GM12878 (cell line): ENCODE results near the gene HOXB6. TPM values are rescaled to one million over a fixed set of nuclear protein-coding genes. Genes with fewer than 3 reads are reported as not detected.

Experiments
- ATAC-seq: fragments of 200-7000 bp; cut with Tn5 transposase; 3 replicates; pipeline ENCODE4 v1.9.1; 2020; ENCODE audit warnings: mild to moderate bottlenecking, moderate library complexity
- BruUV-seq: library from RNA; stranded (reverse); fragments of 400-500 nt; replicated peaks from 2 replicates; lab custom pipeline; 2021; lab: Mats Ljungman, UMichigan
- CTCF ChIA-PET: fragments of 300-600 bp; sonication (Branson Sonifier 250); formaldehyde crosslinking; extraction: SDS; loops from one replicate; lab custom pipeline; 2021; ENCODE audit warnings: inconsistent platforms; lab: Yijun Ruan, JAX
- POLR2A ChIA-PET: fragments of 350-600 bp; formaldehyde crosslinking; extraction: SDS; loops from one replicate; lab custom pipeline; 2021; ENCODE audit warnings: inconsistent platforms; lab: Charles Lee
- RAD21 ChIA-PET: fragments of 300-600 bp; sonication (Branson Sonifier 250); formaldehyde crosslinking; loops from one replicate; lab custom pipeline; 2023; ENCODE audit warnings: antibody characterized with exemption; ENCODE audit not compliant: unreplicated experiment; lab: Charles Lee
- SMC1A ChIA-PET: fragments of 300-600 bp; sonication (Branson Sonifier 250); formaldehyde crosslinking; loops from one replicate; lab custom pipeline; 2023; ENCODE audit not compliant: unreplicated experiment, uncharacterized antibody; lab: Charles Lee
- DNase-seq: peaks from one replicate; pipeline ENCODE4 v3.0.0-alpha.2; 2011; ENCODE audit warnings: low read depth, low spot score
- FAIRE-seq: peaks from 3 replicates; lab custom pipeline; 2011; peaks lifted over from hg19 to GRCh38; lab: Jason Lieb, UNC
- H2AFZ ChIP-seq: 2 replicates; pipeline ENCODE4 v1.6.0; 2011; ENCODE audit warnings: low read depth, low read length, control low read depth; ENCODE audit not compliant: control insufficient read depth
- H3K27ac ChIP-seq: 2 replicates; pipeline ENCODE4 v1.5.1; 2011; ENCODE audit warnings: control low read depth; ENCODE audit not compliant: control insufficient read depth, insufficient read depth
- H3K27me3 ChIP-seq, 2 experiments: replicated peaks in 1 of 2; 2 replicates each; pipeline versions ENCODE4 v1.6.0 to v1.6.1; 2011; ENCODE audit warnings: low read length in 1 of 2; ENCODE audit not compliant: control insufficient read depth in 2 of 2, insufficient read depth in 2 of 2
- H3K36me3 ChIP-seq, 2 experiments: 2 replicates each; pipeline ENCODE4 v1.5.1; 2011; ENCODE audit warnings: low read length in 1 of 2; ENCODE audit not compliant: control insufficient read depth in 2 of 2, insufficient read depth in 2 of 2
- H3K4me1 ChIP-seq: 2 replicates; pipeline ENCODE4 v1.6.1; 2011; ENCODE audit warnings: mild to moderate bottlenecking, low read length, moderate library complexity, mixed read lengths; ENCODE audit not compliant: control insufficient read depth, insufficient read depth
- H3K4me2 ChIP-seq: 2 replicates; pipeline ENCODE4 v1.6.0; 2011; ENCODE audit warnings: control low read depth; ENCODE audit not compliant: control insufficient read depth, insufficient read depth
- H3K4me3 ChIP-seq: fragments of 200-600 bp; sonication (generic); 2 replicates; pipeline ENCODE4 v1.5.1; 2016
- H3K79me2 ChIP-seq: 2 replicates; pipeline ENCODE4 v1.6.0; 2011; ENCODE audit warnings: low read length; ENCODE audit not compliant: control insufficient read depth, insufficient read depth
- H3K9ac ChIP-seq: 2 replicates; pipeline ENCODE4 v1.8.0; 2011; ENCODE audit warnings: low read length, control low read depth, mixed read lengths; ENCODE audit not compliant: control insufficient read depth, insufficient read depth
- H3K9me3 ChIP-seq: replicated peaks from 3 replicates; pipeline ENCODE4 v1.5.1; 2011; ENCODE audit warnings: mild to moderate bottlenecking, low read length; ENCODE audit not compliant: control insufficient read depth, insufficient read depth
- H4K20me1 ChIP-seq: 2 replicates; pipeline ENCODE4 v1.6.0; 2011; ENCODE audit not compliant: control insufficient read depth, insufficient read depth
- BCLAF1 ChIP-seq: fragments of 450-650 bp; IDR thresholded peaks from 2 replicates; pipeline ENCODE4 v1.6.1; 2017; ENCODE audit warnings: antibody characterized with exemption, mild to moderate bottlenecking, moderate library complexity
- BMI1 ChIP-seq: fragments of 450-650 bp; IDR thresholded peaks from 2 replicates; pipeline ENCODE4 v1.6.1; 2016; ENCODE audit warnings: mild to moderate bottlenecking, moderate library complexity, borderline replicate concordance
- CBX3 ChIP-seq: fragments of 200-600 bp; sonication (generic); IDR thresholded peaks from 2 replicates; pipeline ENCODE4 v1.6.1; 2016; ENCODE audit warnings: low read depth, borderline replicate concordance
- CBX5 ChIP-seq: sonication (generic); IDR thresholded peaks from 2 replicates; pipeline ENCODE4 v1.6.1; 2016; ENCODE audit warnings: low read depth, moderate library complexity, mild to moderate bottlenecking, inconsistent platforms
- ELK1 ChIP-seq: IDR thresholded peaks from 2 replicates; pipeline ENCODE4 v1.6.1; 2012; ENCODE audit warnings: low read depth, low read length, improper control_type of control experiment
- LARP7 ChIP-seq: fragments of 450-650 bp; IDR thresholded peaks from 2 replicates; pipeline ENCODE4 v1.6.1; 2017; ENCODE audit warnings: mild to moderate bottlenecking
- MTA3 ChIP-seq: IDR thresholded peaks from 2 replicates; pipeline ENCODE4 v1.6.1; 2012; ENCODE audit warnings: low read length, inconsistent platforms, borderline replicate concordance
- POU2F2 ChIP-seq: IDR thresholded peaks from 3 replicates; pipeline ENCODE4 v1.6.1; 2011; ENCODE audit warnings: low read depth, mild to moderate bottlenecking, low read length, borderline replicate concordance
- WGBS: methylation state at CpG from one replicate; pipeline ENCODE4 v1.1.6; 2016; ENCODE audit warnings: low lambda C conversion rate; ENCODE audit not compliant: insufficient replicate concordance, insufficient coverage; ENCODE audit errors: missing lambda C conversion rate; 5-methylcytosine and 5-hydroxymethylcytosine counted together
- in situ Hi-C: fragments of 300-500 bp; cut with MboI; formaldehyde crosslinking; loops from 9 replicates; pipeline ENCODE4 v1.14.3; 2018; ENCODE audit warnings: mixed read lengths
- intact Hi-C: fragments of 100-400 bp; cut with micrococcal nuclease; formaldehyde crosslinking; loops from one replicate; pipeline ENCODE4 v1.14.2; 2022; ENCODE audit not compliant: unreplicated experiment
- polyA plus RNA-seq, 11 experiments: library from polyadenylated mRNA; depleted of rRNA in 4 of 11; unstranded in 6 of 11; stranded (reverse) in 5 of 11; fragments of >200 nt; fragmentation: Nextera tagmentation in 4 of 11; fragmentation: Illumina TruSeq in 1 of 11; extraction: Ambion mirVana in 4 of 11; extraction: Trizol in 1 of 11; gene quantifications; 1 replicate in 1 of 11; 2 replicates in 10 of 11; pipeline versions ENCODE4 v1.2.1 to v1.2.3, GENCODE V29; 2011 to 2016; ENCODE audit warnings: inconsistent platforms in 2 of 11, missing spikeins in 2 of 11, low read depth in 1 of 11
- total RNA-seq, 4 experiments: library from RNA; depleted of rRNA in 3 of 4; stranded (reverse); fragments of >200 nt in 3 of 4; fragmentation: Illumina TruSeq in 1 of 4; extraction: Trizol in 1 of 4; gene quantifications; 2 replicates each; pipeline versions ENCODE4 v1.2.1 to v1.2.3, GENCODE V29; 2013 to 2021

Gene HOXB6
- total and polyA plus RNA-seq, 10 of the 15 experiments (the other 5 are each of a cell fraction or from before 2014, with no cell fraction given) = 0.04 to 0.51 (median 0.09) TPM; not detected in 2

GRCh38 chr17:48592577-48592976, 12.2 kb downstream of the HOXB6 start:
- ChIA-PET CTCF (interaction anchor here (0.6 to 4.8 kb wide), 59 partner anchors 16 to 568 kb away, joined by 3 to 113 read pairs (median 4); partner anchors contain the start of genes HOXB7 and HOXB8), POLR2A (interaction anchor here (0.5 to 1.5 kb wide), 5 partner anchors 9 to 372 kb away, joined by 3 to 6 read pairs (median 3); no protein-coding TSS in a partner anchor), SMC1A (interaction anchor here (0.7 to 4.3 kb wide), 37 partner anchors 9 to 516 kb away, joined by 3 to 47 read pairs (median 4); partner anchors contain the start of gene HOXB8), RAD21 (interaction anchor here (0.7 to 3.8 kb wide), 53 partner anchors 9 to 580 kb away, joined by 3 to 35 read pairs (median 4); no protein-coding TSS in a partner anchor)
- H3K79me2 ChIP-seq = no peaks in the 10 kb centered on the region
- WGBS = 24% methylated on average over 14 of the region's 14 CpGs
- peak overlapping the region; percentile 98 for H3K4me2 ChIP-seq
- DNase-seq = no peak
- no peak overlapping the region for H2AFZ ChIP-seq
- FAIRE-seq = no peak
- ATAC-seq = peak; percentile 55
- no peak overlapping the region for H3K27ac ChIP-seq
- peaks cover 3 to 21% of the 10 kb centered on the region in 2 experiments for H3K27me3 ChIP-seq
- BruUV-seq = no TSS peak
- H3K9me3 ChIP-seq = no peaks in the 10 kb centered on the region
- H3K36me3 ChIP-seq = no peaks in the 10 kb centered on the region
- no peak overlapping the region for H3K9ac ChIP-seq
- TF ChIP-seq BMI1 (no peak), CBX5 (no peak), MTA3 (no peak), BCLAF1 (no peak), ELK1 (no peak), POU2F2 (no peak), LARP7 (no peak), CBX3 (no peak)
- no peaks in the 10 kb centered on the region for H4K20me1 ChIP-seq
- intact Hi-C loops = no loop called here
- no peak overlapping the region; the same call in 1 of the 2 replicates for H3K4me3 ChIP-seq
- in situ Hi-C loops = no loop called here
- H3K4me1 ChIP-seq = peaks cover 10% of the 10 kb centered on the region
